Measurements from ENCODE around the gene CNRIP1.
A peak's percentile ranks its signal among the peaks of the same experiment; 100 is the strongest.

Gene CNRIP1

GRCh38 chr2:68291314-68291713 is 28.4 kb downstream of the CNRIP1 start:
- no peak for DNase-seq

- no peak for DNase-seq
These were observed 28.8 kb downstream of the CNRIP1 start for GRCh38 chr2:68290901-68291300.

- no peak for DNase-seq
These were observed 31.9 kb downstream of the CNRIP1 start for GRCh38 chr2:68287580-68288441.

GRCh38 chr2:68284896-68285295 is 34.9 kb downstream of the CNRIP1 start:
- DNase-seq: no peak

- DNase-seq: no peak
These were observed 36.3 kb downstream of the CNRIP1 start for GRCh38 chr2:68283419-68283812.

GRCh38 chr2:68282811-68283418 is 36.8 kb downstream of the CNRIP1 start:
- DNase-seq: peak; percentile 53

- DNase-seq: no peak
These were observed 39.0 kb downstream of the CNRIP1 start for GRCh38 chr2:68280796-68281195.

- DNase-seq: no peak
These were observed 39.4 kb downstream of the CNRIP1 start for GRCh38 chr2:68280348-68280747.

GRCh38 chr2:68279691-68280090 is 40.1 kb downstream of the CNRIP1 start:
- peak; percentile 36 for DNase-seq

GRCh38 chr2:68278169-68278568 is 41.6 kb downstream of the CNRIP1 start:
- no peak for DNase-seq

GRCh38 chr2:68274022-68274421 is 45.7 kb downstream of the CNRIP1 start:
- no peak for DNase-seq

- DNase-seq: no peak
These were observed 47.3 kb downstream of the CNRIP1 start for GRCh38 chr2:68272246-68272994.

GRCh38 chr2:68266655-68267054 is 53.1 kb downstream of the CNRIP1 start:
- DNase-seq: no peak

- DNase-seq: peak; percentile 19
These were observed 56.1 kb downstream of the CNRIP1 start for GRCh38 chr2:68263632-68264031.

- DNase-seq: no peak
These were observed 60.9 kb downstream of the CNRIP1 start for GRCh38 chr2:68258851-68259250.

- DNase-seq: no peak
These were observed 63.7 kb downstream of the CNRIP1 start for GRCh38 chr2:68256093-68256450.

GRCh38 chr2:68253219-68254068 is 66.3 kb downstream of the CNRIP1 start:
- peak; percentile 43 for DNase-seq

- peak; percentile 96 for DNase-seq
These were observed 67.1 kb downstream of the CNRIP1 start, which contains the start of gene PPP3R1 for GRCh38 chr2:68252400-68253218. TSS of gene PPP3R1 (minus strand) at chr2:68252532. CDS start at chr2:68252127, 405 bp downstream.

GRCh38 chr2:68251855-68252399 is 67.8 kb downstream of the CNRIP1 start:
- peak; percentile 41 for DNase-seq

- DNase-seq: peak; percentile 70
These were observed 68.4 kb downstream of the CNRIP1 start for GRCh38 chr2:68251187-68251854.

- DNase-seq: no peak
These were observed 69.0 kb downstream of the CNRIP1 start for GRCh38 chr2:68250652-68251186.

Data from NCI-H146 (cell line).